Motor neuron (in vitro differentiated cells): ENCODE results near the gene NEK9. TPM values are rescaled to one million over a fixed set of nuclear protein-coding genes. Genes with fewer than 3 reads are reported as not detected.
"Not testable (repeated sequence)": the region's sequence is repeated elsewhere in the genome, so short reads cannot be mapped to it uniquely, and the experiment has no call there.

ENCODE experiments used
- ATAC-seq, 8 experiments: fragments of 200-7000 bp; cut with Tn5 transposase; replicated peaks in 6 of 8; 2 replicates each; pipeline ENCODE4 v1.8.0; 2021; ENCODE audit warnings: mild to moderate bottlenecking in 8 of 8, moderate library complexity in 8 of 8
- H3K27ac ChIP-seq, 2 donors: fragments of 250-450 bp; sonication (Bioruptor Pico); 2 replicates each; pipeline ENCODE4 v1.9.0; 2021; ENCODE audit warnings: antibody characterized with exemption in 2 of 2, mild to moderate bottlenecking in 2 of 2, moderate library complexity in 1 of 2
- H3K4me1 ChIP-seq, 2 donors: fragments of 250-450 bp; sonication (Bioruptor Pico); replicated peaks in 1 of 2; 2 replicates each; pipeline ENCODE4 v1.6.1; 2021; ENCODE audit warnings: antibody characterized with exemption in 2 of 2, mild to moderate bottlenecking in 2 of 2, moderate library complexity in 1 of 2
- H3K4me3 ChIP-seq, 5 donors: fragments of 250-450 bp; sonication (Bioruptor Pico); 2 replicates each; pipeline ENCODE4 v1.9.0; 2021; ENCODE audit warnings: antibody characterized with exemption in 5 of 5, mild to moderate bottlenecking in 5 of 5, moderate library complexity in 4 of 5
- WGBS, 10 experiments: fragments of 450-650 bp; shearing (Covaris generic); methylation state at CpG; one replicate each; pipeline ENCODE4 v1.0.0; 2022; 5-methylcytosine and 5-hydroxymethylcytosine counted together
- in situ Hi-C, 9 experiments: fragments of 400-800 bp; cut with MboI; loops; one replicate each; pipeline ENCODE4 v1.15.0; 2021; ENCODE audit warnings: low sequenced_read_pairs in 9 of 9, low pct_unique_long_range_greater_than_20kb in 2 of 9; ENCODE audit not compliant: unreplicated experiment in 9 of 9
- total RNA-seq, 8 experiments: library from RNA; unstranded; fragments of 300-600 nt; gene quantifications; 2 replicates each; pipeline versions ENCODE4 v1.2.3 to v1.2.4, GENCODE V29; 2022

The NEK9 gene
- total RNA-seq, 8 experiments from 2014 or later, result 16.0 to 83.2 (median 23.6) TPM

GRCh38 chr14:75158843-75159614, 32.2 kb upstream of the NEK9 start:
- WGBS, 10 experiments, result 90 to 100% (median 100%) methylated on average over 1 to 6 of the region's 6 CpGs; no CpG with 5 or more reads in 5 of the 10 experiments
- Histone ChIP-seq H3K4me1 (no peaks in the 10 kb centered on the region), H3K27ac (no peak overlapping the region), H3K4me3 (no peak overlapping the region)
- ATAC-seq, result no peak
- in situ Hi-C loops, result no loop called here

GRCh38 chr14:75156901-75157300, 30.1 kb upstream of the NEK9 start:
- in situ Hi-C loops, result no loop called here
- no peaks in the 10 kb centered on the region for H3K4me1 ChIP-seq
- WGBS, 10 experiments, result 75 to 100% (median 85%) methylated on average over 1 to 3 of the region's 3 CpGs; no CpG with 5 or more reads in 1 of the 10 experiments
- no peak overlapping the region for H3K27ac ChIP-seq
- no peak overlapping the region for H3K4me3 ChIP-seq
- ATAC-seq, result no peak

DNA sequence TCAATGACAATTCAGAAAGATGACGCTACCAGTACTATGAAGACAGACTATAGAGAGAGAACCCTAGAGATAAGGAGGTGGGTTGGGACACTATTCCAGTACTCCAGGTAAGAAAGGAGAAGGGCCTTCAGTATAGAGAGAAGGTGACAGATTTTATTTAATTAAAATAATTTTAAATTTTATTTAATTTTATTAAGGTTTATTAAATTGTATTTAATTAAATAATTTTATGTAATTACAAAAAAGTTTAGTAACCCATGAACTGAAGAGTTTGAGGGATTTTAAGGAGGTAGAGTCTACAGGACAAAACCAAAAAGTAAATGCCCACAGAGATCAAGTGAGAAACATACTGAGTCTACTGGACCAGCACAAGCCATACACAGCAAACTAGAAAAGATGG, 29.3 kb upstream of the NEK9 start:
- in situ Hi-C loops, result no loop called here
- Histone ChIP-seq H3K27ac (no peak overlapping the region), H3K4me1 (no peaks in the 10 kb centered on the region), H3K4me3 (no peak overlapping the region)
- WGBS, 10 experiments, result 86 to 100% (median 100%) methylated on average over 1 of the region's 1 CpG; no CpG with 5 or more reads in 3 of the 10 experiments
- no peak for ATAC-seq

GRCh38 chr14:75155169-75155568, 28.3 kb upstream of the NEK9 start:
- in situ Hi-C loops, result no loop called here
- no peak for ATAC-seq
- H3K4me1 ChIP-seq, result no peaks in the 10 kb centered on the region
- no peak overlapping the region for H3K27ac ChIP-seq
- H3K4me3 ChIP-seq, result no peak overlapping the region
- 90 to 100% (median 100%) methylated on average over 2 to 3 of the region's 3 CpGs; no CpG with 5 or more reads in 7 of the 10 experiments for WGBS, 10 experiments

- Histone ChIP-seq H3K27ac (no peak overlapping the region), H3K4me1 (no peaks in the 10 kb centered on the region), H3K4me3 (no peak overlapping the region)
- in situ Hi-C loops, result no loop called here
- 29 to 100% (median 67%) methylated on average over 1 of the region's 1 CpG; no CpG with 5 or more reads in 3 of the 10 experiments for WGBS, 10 experiments
- ATAC-seq, result peak in 2 of 8 experiments; percentile 39 to 59
Observed at GRCh38 chr14:75153295-75153694, 26.4 kb upstream of the NEK9 start.

DNA sequence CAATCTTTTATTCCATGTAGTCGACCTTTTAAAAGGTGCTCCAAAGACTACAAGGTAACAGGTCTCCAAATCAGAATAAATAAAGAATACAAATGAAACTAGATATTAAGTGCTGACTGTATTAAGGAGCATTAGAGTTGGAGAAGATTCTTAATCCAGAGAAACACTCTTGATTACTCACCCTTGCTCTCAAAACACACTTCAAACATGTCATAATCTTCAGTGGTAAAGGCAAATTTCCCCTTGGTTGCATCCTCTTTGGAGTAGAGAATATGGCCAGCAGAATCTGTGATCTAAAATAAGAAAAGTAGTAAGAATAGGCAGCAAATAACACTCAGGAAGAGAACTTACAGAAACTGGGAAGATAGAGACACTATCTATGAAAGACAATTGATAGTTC, 25.0 kb upstream of the NEK9 start:
- 20 to 100% (median 100%) methylated on average over 1 of the region's 1 CpG; no CpG with 5 or more reads in 2 of the 10 experiments for WGBS, 10 experiments
- H3K4me3 ChIP-seq, result no peak overlapping the region
- ATAC-seq, result no peak
- H3K4me1 ChIP-seq, result no peaks in the 10 kb centered on the region
- in situ Hi-C loops, result no loop called here
- H3K27ac ChIP-seq, result no peak overlapping the region

DNA sequence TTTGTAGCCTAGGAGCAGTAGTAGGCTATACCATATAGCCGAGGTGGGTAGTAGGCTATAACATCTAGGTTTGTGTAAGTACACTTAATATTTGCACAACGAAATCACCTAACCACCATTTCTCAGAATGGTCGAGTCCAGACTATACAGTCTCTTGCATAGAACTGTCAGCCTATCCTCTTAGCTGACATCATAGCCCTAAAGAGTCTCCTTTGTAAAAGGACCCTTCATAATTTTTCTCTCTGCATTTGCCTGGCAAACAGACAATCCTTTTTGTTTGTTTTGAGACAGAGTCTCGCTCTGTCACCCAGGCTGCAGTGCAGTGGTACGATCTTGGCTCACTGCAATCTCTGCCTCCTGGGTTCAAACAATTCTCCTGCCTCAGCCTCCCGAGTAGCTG, 23.8 kb upstream of the NEK9 start:
- peak in 1 of 8 experiments; percentile 63 for ATAC-seq
- WGBS, 10 experiments, result 90 to 100% (median 100%) methylated on average over 1 to 6 of the region's 6 CpGs; no CpG with 5 or more reads in 1 of the 10 experiments
- H3K27ac ChIP-seq, H3K4me1 ChIP-seq, in situ Hi-C loops, H3K4me3 ChIP-seq: not testable (repeated sequence)

- ATAC-seq, result no peak
- no peaks in the 10 kb centered on the region for H3K4me1 ChIP-seq
- H3K4me3 ChIP-seq, result no peak overlapping the region
- H3K27ac ChIP-seq, result no peak overlapping the region
- in situ Hi-C loops, result no loop called here
- 86 to 100% (median 100%) methylated on average over 1 to 2 of the region's 2 CpGs; no CpG with 5 or more reads in 3 of the 10 experiments for WGBS, 10 experiments
Observed at GRCh38 chr14:75150150-75150549, 23.3 kb upstream of the NEK9 start.

GRCh38 chr14:75147423-75148071, 20.7 kb upstream of the NEK9 start:
- peak overlapping the region in 1 of 2 donors; percentile 59 for H3K27ac ChIP-seq
- ATAC-seq, result peak; percentile 86 to 98 (median 95)
- no peak overlapping the region for H3K4me3 ChIP-seq
- 59 to 93% (median 80%) methylated on average over 2 to 7 of the region's 13 CpGs; no CpG with 5 or more reads in 3 of the 10 experiments for WGBS, 10 experiments
- H3K4me1 ChIP-seq, result no peaks in the 10 kb centered on the region
- in situ Hi-C loops, result loop anchor here in 7 of 9 experiments (25.0 kb wide), 3 partner anchors 140 to 340 kb away; partner anchors contain the start of gene FOS (in 3 of the 7)

GRCh38 chr14:75144944-75145343, 18.1 kb upstream of the NEK9 start:
- in situ Hi-C loops, result loop anchor here in 7 of 9 experiments (25.0 kb wide), 3 partner anchors 142 to 342 kb away; partner anchors contain the start of gene FOS (in 3 of the 7)
- Histone ChIP-seq H3K4me3 (no peak overlapping the region), H3K4me1 (no peaks in the 10 kb centered on the region), H3K27ac (no peak overlapping the region)
- WGBS, 10 experiments, result 90 to 100% methylated on average over 2 to 3 of the region's 5 CpGs; no CpG with 5 or more reads in 8 of the 10 experiments
- ATAC-seq, result no peak

DNA sequence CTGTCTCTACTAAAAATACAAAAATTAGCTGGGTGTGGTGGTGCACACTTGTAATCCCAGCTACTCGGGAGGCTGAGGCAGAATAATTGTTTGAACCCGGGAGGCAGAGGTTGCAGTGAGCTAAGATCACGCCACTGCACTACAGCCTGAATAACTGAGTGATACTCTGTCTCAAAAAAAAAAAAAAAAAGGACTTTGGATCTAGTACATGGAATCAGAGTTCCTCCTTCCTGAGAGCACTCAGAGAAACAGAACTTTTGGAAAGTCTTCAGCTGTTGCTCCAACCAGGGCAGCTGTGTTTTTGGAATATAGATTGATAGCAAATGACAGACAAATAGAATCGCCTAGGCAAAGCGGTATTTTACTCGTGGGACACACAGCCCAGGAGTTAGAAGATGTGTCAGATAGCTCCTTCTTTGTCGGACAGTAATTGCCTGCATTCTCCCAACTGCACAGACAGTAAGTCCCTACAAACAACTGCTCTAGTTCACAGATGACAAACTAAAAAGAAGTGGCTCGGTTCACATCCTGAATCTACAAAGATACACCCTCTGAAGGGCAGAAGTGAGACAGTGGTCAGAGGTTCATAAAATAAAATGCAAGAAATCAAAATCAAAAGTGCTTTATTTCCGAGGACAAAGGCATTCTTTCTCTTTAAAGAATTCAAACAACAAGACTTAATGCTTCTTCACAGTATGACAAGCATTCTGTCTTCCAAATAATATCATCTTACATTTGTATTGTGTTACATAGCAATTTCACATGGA, 17.1 kb upstream of the NEK9 start:
- ATAC-seq, result no peak
- 65 to 100% (median 88%) methylated on average over 1 to 8 of the region's 9 CpGs for WGBS, 10 experiments
- H3K27ac ChIP-seq, result no peak overlapping the region
- in situ Hi-C loops, result loop anchor here in 7 of 9 experiments (25.0 kb wide), 3 partner anchors 143 to 343 kb away; partner anchors contain the start of gene FOS (in 3 of the 7)
- no peaks in the 10 kb centered on the region for H3K4me1 ChIP-seq
- no peak overlapping the region for H3K4me3 ChIP-seq

DNA sequence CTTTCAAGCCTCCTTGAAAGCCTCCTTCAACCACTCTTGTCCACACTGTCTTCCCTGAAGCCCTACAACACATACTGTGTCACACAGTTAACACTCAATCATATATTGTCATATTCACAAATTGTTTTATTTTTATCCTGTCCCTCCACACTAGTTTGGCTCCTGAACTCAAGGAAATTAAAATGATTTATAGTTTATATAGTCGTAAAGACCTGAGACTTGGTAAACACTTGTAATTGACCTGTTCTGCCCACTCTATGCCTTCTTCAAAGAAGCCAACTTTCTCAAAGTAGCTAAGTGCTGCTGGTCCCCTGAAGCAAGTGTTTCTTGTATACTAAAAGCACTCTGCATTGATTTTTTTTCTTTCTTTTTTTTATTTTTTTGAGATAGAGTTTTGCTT, 15.6 kb upstream of the NEK9 start:
- WGBS, 10 experiments, result 0 to 100% (median 82%) methylated on average over 1 of the region's 1 CpG; no CpG with 5 or more reads in 4 of the 10 experiments
- no peak for ATAC-seq
- Histone ChIP-seq H3K4me3 (no peak overlapping the region), H3K4me1 (no peaks in the 10 kb centered on the region), H3K27ac (no peak overlapping the region)
- in situ Hi-C loops, result loop anchor here in 7 of 9 experiments (25.0 kb wide), 3 partner anchors 145 to 345 kb away; partner anchors contain the start of gene FOS (in 3 of the 7)
